GM21717 (cell line): ENCODE results near the gene SNX19.
"Not testable (repeated sequence)": the region's sequence is repeated elsewhere in the genome, so short reads cannot be mapped to it uniquely, and the experiment has no call there.

ENCODE experiments used
- ATAC-seq: cut with Tn5 transposase; IDR thresholded peaks from one replicate; pipeline ENCODE4 v1.9.1; 2021; ENCODE audit warnings: mild to moderate bottlenecking, moderate library complexity; ENCODE audit not compliant: unreplicated experiment

The SNX19 gene

GRCh38 chr11:130874955-130875531 is 41.2 kb downstream of the SNX19 start:
- ATAC-seq: no peak

GRCh38 chr11:130874396-130874795 is 41.9 kb downstream of the SNX19 start:
- no peak for ATAC-seq

DNA sequence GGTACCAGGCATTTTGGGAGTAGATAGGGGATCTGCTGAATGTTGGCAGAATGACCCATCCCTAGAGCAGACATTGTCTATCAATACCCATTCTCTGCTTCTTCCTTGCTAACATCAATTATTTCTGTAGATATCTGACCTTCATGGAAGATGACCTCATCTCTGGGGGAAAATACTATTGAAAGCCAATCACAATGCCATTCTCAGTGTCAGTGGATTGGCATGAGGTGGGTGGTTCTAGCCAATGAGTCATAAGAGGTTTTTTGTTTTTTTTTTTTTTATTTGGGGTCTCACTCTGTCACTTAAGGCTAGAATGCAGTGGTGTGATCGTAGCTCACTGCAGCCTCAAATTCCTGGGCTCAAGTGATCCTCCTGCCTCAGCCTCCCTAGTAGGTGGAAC is 42.5 kb downstream of the SNX19 start:
- no peak for ATAC-seq

DNA sequence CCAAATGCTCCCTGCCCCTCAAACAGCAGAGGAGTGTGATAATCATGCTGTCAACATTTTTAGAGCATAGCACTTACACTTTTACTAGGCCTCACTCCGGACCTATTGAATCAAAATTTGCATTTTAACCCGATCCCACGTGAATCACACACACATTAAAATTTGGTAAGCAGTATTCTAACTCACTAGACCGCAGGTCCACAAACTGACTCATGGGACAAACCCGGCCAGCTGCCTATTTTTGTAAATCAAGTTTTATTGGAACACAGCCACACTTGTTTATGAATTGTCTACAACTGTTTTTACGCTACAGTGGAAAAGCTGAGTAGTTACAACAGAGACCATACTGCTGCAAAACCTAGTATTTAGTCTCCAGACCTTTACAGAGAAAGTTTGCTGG is 43.3 kb downstream of the SNX19 start:
- no peak for ATAC-seq

- no peak for ATAC-seq
Observed at GRCh38 chr11:130872513-130872912, 43.8 kb downstream of the SNX19 start.

DNA sequence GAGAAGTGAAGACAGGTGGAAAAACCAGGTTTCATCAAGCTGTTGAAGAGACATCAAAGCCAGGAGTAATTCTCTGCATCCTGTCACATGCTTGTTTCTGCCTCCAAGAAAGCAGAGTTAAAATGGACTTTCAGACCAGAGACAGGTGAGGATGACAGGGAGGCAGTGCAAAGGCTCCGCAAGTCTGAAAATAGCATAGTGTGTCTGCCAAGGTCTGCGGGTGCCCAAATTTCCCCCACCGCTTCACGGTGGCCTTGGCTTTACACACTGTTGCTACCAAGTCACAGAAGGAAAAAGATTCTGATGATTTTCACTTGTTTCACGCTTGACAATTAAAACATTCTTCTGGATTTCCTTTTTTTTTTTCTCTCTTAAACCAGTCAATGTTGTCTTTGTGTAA is 44.2 kb downstream of the SNX19 start:
- no peak for ATAC-seq

- ATAC-seq: no peak
Observed at GRCh38 chr11:130871616-130872015, 44.7 kb downstream of the SNX19 start.

GRCh38 chr11:130868721-130869390 is 47.4 kb downstream of the SNX19 start:
- ATAC-seq: no peak

DNA sequence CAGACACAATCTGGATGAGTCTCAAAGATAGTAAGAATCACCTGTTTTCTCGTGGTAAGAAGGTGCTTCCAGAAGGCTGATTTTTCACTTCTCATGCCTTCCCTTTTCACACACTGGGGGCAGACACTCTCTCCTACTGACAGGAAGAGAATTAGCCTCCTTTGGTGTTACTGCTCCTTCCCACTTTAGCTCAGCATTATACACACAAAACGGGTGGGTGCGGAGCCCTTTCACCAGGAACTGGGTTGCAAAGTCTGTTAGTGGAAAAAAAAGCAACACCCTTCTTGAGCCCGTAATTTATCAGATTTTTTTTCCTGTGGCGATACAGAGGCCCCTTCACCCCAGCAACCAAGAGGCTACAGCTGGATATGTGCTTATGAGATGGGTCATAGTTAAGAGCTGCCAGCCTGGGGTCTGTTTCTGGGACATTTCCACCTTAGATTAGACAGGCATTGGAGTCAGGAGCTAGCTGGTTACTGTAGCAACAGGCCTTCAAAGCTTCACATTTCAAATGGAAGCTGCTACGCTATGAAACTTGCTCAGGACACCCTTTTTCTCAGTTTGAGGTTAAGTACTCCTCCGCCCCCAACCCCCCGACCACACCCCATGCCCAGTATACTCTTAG is 48.1 kb downstream of the SNX19 start:
- ATAC-seq: no peak

GRCh38 chr11:130866831-130867230 is 49.4 kb downstream of the SNX19 start:
- ATAC-seq: no peak

DNA sequence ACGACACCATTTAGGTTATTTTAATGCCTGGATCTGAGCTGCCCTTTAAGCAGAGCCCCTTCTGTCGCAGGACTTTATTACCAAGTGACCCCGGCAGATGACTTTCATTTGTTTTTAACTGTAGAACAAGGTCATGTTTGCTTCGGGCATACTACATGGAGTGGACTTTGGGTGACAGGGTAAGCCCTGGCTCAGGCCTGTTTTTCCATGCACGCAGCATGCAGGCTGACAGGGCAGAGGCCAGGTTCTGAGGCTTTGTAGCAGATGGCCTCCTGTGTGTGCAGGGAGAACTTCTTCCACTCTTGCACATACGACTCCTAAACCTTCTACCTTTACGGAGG is 50.5 kb downstream of the SNX19 start:
- no peak for ATAC-seq

DNA sequence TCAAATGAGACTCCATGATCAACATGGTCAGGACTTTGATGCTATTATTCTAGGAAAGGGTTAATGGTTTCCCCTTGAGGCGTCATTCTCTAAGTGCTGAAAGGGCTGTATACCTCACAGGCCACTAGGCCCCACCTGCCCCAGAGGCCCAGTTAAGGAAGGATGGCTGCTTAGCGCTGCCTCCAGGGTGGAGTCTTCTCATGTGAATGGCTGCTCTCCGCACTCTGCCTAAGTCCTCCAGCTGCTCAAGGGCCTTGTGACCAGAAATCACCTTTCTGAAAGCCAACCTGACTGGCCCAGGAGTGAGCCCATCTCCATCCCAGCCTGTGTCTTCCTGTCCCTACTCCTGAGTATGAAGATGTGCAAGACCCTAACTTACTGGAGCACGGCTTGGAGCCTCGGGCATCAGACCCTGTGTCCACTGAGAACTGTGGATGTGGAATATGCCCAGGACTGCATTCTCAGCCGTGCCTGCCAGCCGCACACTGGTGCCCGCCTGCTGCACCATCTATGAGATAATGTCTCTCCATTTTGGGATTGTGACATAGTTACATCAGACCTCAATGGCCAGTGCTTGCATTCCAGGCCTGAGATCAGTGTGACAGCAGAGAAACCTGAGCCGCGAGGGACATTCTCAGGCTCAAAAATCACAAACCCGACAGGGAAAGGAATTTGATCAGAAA is 51.0 kb downstream of the SNX19 start:
- ATAC-seq: no peak

GRCh38 chr11:130861902-130862860 is 54.1 kb downstream of the SNX19 start:
- ATAC-seq: peak; percentile 86

GRCh38 chr11:130861283-130861682 is 55.0 kb downstream of the SNX19 start:
- no peak for ATAC-seq

- no peak for ATAC-seq
Observed at GRCh38 chr11:130859886-130860285, 56.4 kb downstream of the SNX19 start.

GRCh38 chr11:130858215-130858614 is 58.1 kb downstream of the SNX19 start:
- ATAC-seq: no peak

DNA sequence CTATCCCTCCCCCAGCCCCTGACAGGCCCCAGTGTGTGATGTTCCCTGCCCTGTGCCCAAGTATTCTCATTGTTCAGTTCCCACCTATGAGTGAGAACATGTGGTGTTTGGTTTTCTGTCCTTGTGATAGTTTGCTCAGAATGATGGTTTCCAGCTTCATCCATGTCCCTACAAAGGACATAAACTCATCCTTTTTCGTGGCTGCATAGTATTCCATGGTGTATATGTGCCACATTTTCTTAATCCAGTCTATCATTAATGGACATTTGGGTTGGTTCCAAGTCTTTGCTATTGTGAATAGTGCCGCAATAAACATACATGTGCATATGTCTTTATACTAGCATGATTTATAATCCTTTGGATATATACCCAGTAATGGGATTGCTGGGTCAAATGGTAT is 60.6 kb downstream of the SNX19 start:
- ATAC-seq: not testable (repeated sequence)

GRCh38 chr11:130854483-130854882 is 61.8 kb downstream of the SNX19 start:
- no peak for ATAC-seq

DNA sequence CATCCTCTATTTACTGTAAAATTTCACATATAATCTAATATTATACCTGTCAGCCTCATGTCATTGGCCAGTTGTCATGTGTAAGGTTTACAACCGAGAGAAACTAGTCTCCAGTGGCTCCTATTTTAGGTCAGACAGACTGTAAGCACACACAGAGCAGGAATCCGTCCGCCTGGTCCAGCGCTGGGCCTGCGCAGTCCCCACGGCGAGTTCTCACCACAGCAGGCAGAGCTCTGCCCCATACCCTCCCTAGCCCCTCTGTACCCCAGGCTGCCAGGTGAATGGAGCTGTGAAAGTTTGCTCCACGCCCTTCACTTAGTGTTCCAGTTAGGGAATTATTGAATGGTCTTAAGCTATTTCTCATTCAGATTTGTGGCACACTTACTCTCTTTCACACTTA is 63.7 kb downstream of the SNX19 start:
- no peak for ATAC-seq

DNA sequence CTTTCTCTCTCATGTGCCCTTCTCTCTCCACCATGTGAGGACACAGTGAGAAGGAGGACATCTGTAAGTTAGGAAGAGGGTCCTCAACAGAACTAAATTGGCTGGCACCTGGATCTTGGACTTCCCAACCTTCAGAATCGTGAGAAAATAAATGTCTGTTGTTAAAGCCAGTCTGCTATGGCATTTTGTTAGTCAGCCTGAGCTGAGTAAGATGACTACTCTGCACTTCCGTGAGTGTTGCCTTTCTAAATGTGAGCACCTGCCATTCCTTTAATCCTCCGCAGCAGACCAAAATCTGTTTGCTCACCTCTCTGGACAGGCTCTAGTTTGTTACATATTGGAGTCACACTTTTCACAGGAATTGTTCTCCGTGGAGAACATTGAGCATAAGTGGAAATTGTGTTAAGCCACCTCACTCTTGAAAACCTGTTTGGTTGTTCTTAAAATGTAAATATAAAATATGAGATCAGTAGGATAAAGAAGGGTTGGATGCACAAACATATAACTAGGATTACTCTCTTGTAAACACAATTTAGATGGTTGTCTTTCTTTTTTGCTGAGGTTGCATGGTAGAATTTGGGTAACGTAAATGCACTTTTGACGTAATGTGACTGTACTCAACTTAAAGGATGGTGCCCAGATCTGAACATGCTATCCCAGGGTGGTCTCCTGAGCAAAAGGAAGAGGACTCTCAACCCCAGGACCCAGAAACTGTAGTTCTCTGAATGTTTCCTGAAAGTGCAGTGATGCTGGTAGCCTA is 65.9 kb downstream of the SNX19 start:
- ATAC-seq: no peak
